ENCODE data around the gene CBY2. TPM values are rescaled to one million over a fixed set of nuclear protein-coding genes. Genes with fewer than 3 reads are reported as not detected.

Gene CBY2
- total and polyA plus RNA-seq, 2 of the 4 experiments (the other 2 are of a cell fraction): not detected

GRCh38 chr13:45704854-45705695 lies 3.0 kb downstream of the CBY2 start:
- H3K9me3 ChIP-seq (ENCODE audit: control insufficient read depth, insufficient read depth, low read length): no peaks in the 10 kb centered on the region
- in situ Hi-C loops (cut with MboI; ENCODE audit: low sequenced_read_pairs): no loop called here
- TF ChIP-seq ELK1 (IDR thresholded peaks at IDR 0.05; ENCODE audit: borderline replicate concordance, low read depth, low read length) (no peak), MAZ (IDR thresholded peaks at IDR 0.05; ENCODE audit: borderline replicate concordance, low read depth, low read length) (no peak), USF2 (IDR thresholded peaks at IDR 0.05; ENCODE audit: low read depth, low read length) (no peak), RFX5 (IDR thresholded peaks at IDR 0.05; ENCODE audit: low read depth, low read length) (no peak), CHD1 (IDR thresholded peaks at IDR 0.05; ENCODE audit: low read depth, low read length) (no peak), BHLHE40 (IDR thresholded peaks at IDR 0.05; ENCODE audit: low read depth, low read length) (no peak), MAFK (IDR thresholded peaks at IDR 0.05; ENCODE audit: low read depth, low read length) (no peak), POLR2A (IDR thresholded peaks at IDR 0.05; ENCODE audit: low read depth, low read length) (no peak), RCOR1 (IDR thresholded peaks at IDR 0.05; ENCODE audit: insufficient replicate concordance, low read length) (no peak), FOS (IDR thresholded peaks at IDR 0.05; ENCODE audit: low read depth, low read length) (no peak), NFE2L2 (IDR thresholded peaks at IDR 0.05; ENCODE audit: low read depth, low read length) (no peak), SMC3 (IDR thresholded peaks at IDR 0.05; ENCODE audit: low read depth, low read length) (no peak), RAD21 (IDR thresholded peaks at IDR 0.05; ENCODE audit: low read length) (no peak)
- no peak overlapping the region for H3K4me2 ChIP-seq (ENCODE audit: low read depth, low read length)
- H3K27ac ChIP-seq (ENCODE audit: insufficient read depth, low read length): no peak overlapping the region
- intact Hi-C loops (cut with micrococcal nuclease): no loop called here
- DNase-seq (no peak), ATAC-seq (ENCODE audit: low read depth) (no peak)
- no peaks in the 10 kb centered on the region for H3K36me3 ChIP-seq (ENCODE audit: control insufficient read depth, insufficient read depth, low read length)
- no peak overlapping the region for H3K4ac ChIP-seq (ENCODE audit: low read depth, low read length)
- no peak overlapping the region for H2AK5ac ChIP-seq (ENCODE audit: low read depth, low read length)
- H3K56ac ChIP-seq (ENCODE audit: extremely low read depth, insufficient read depth, low read length): no peak overlapping the region
- no peak overlapping the region for H2AFZ ChIP-seq (replicated peaks; ENCODE audit: low read length, poor library complexity)
- dilution Hi-C loops (cut with HindIII; ENCODE audit: low sequenced_read_pairs, unreplicated experiment): no loop called here
- no peaks in the 10 kb centered on the region for H3K4me1 ChIP-seq (ENCODE audit: control insufficient read depth, insufficient read depth, low read length)
- no peak overlapping the region for H4K8ac ChIP-seq (ENCODE audit: low read depth in 2 of 2, low read length in 2 of 2)
- no peak overlapping the region for H2BK5ac ChIP-seq (ENCODE audit: low read depth, low read length, poor library complexity, severe bottlenecking)
- POLR2A ChIA-PET (ENCODE audit: unreplicated experiment): no interaction called here
- H3K4me3 ChIP-seq (ENCODE audit: insufficient read depth, low read depth, low read length): no peak overlapping the region
- no peaks in the 10 kb centered on the region for H4K20me1 ChIP-seq (ENCODE audit: insufficient read depth, low read length)
- BruUV-seq (replicated peaks): no TSS peak
- no peak overlapping the region for H2BK120ac ChIP-seq (ENCODE audit: low read depth, low read length)
- no peaks in the 10 kb centered on the region for H3K79me1 ChIP-seq (ENCODE audit: low read depth in 1 of 2, low read length in 2 of 2)
- no peaks in the 10 kb centered on the region for H3K9me1 ChIP-seq (ENCODE audit: insufficient read depth, low read length)
- 53% methylated on average over 2 of the region's 7 CpGs; no CpG with 5 or more reads in 1 of the 2 experiments for whole genome bisulfite sequencing, 2 experiments (ENCODE audit: extremely low coverage in 2 of 2, insufficient read length in 1 of 2)
- H3K18ac ChIP-seq (ENCODE audit: low read depth, low read length): no peak overlapping the region
- no peak overlapping the region for H4K91ac ChIP-seq (ENCODE audit: insufficient read depth, low read depth, low read length)
- no peak overlapping the region for H2AK9ac ChIP-seq (replicated peaks; ENCODE audit: low read depth, low read length, poor library complexity)
- CTCF ChIA-PET: no interaction called here
- no peak overlapping the region for H2BK20ac ChIP-seq (ENCODE audit: low read depth, low read length)
- H3K9ac ChIP-seq (ENCODE audit: low read depth, low read length): no peak overlapping the region
- no peak overlapping the region for H4K5ac ChIP-seq (ENCODE audit: low read depth, low read length)
- no peak overlapping the region for H2BK15ac ChIP-seq (ENCODE audit: low read depth, low read length)
- no peak overlapping the region for H3K14ac ChIP-seq (replicated peaks; ENCODE audit: low read depth, low read length)
- H3K27me3 ChIP-seq (ENCODE audit: control insufficient read depth, insufficient read depth, low read length): peaks cover 8% of the 10 kb centered on the region
- H3K23ac ChIP-seq (ENCODE audit: low read depth, low read length): no peak overlapping the region

All from IMR-90 (cell line).